ENCODE measurements around the gene RNF150.

- TF ChIP-seq CTCF (IDR thresholded peaks at IDR 0.05), result no peak
- TF ChIP-seq POLR2A (IDR thresholded peaks at IDR 0.05), result no peak
- no peak for TF ChIP-seq EP300 (IDR thresholded peaks at IDR 0.05)
- no peak for TF ChIP-seq POLR2AphosphoS5 (IDR thresholded peaks at IDR 0.05)
Measured at GRCh38 chr4:141054446-141054845, 78.8 kb downstream of the RNF150 start.

All from sigmoid colon (tissue), 4 donors.